ENCODE data around the gene DNAI4.

DNA sequence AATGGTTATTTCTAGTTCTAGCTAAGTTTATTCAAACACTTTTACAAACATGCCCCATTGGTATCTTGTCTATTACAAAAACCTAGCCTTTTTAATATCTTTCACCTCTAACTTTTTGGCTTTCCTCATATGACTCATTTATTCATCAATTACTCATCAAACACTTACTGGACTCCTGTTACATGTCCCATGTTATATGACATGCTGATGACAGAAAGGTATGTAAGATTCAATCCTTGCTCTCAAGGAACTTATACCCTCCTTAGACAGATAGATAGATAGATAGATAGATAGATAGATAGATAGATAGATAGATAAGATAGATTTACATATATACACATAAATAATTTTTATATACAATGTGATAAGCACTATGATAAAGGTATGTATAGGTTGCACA lies 89.7 kb downstream of the DNAI4 start:
- TF ChIP-seq, protein P1, sequence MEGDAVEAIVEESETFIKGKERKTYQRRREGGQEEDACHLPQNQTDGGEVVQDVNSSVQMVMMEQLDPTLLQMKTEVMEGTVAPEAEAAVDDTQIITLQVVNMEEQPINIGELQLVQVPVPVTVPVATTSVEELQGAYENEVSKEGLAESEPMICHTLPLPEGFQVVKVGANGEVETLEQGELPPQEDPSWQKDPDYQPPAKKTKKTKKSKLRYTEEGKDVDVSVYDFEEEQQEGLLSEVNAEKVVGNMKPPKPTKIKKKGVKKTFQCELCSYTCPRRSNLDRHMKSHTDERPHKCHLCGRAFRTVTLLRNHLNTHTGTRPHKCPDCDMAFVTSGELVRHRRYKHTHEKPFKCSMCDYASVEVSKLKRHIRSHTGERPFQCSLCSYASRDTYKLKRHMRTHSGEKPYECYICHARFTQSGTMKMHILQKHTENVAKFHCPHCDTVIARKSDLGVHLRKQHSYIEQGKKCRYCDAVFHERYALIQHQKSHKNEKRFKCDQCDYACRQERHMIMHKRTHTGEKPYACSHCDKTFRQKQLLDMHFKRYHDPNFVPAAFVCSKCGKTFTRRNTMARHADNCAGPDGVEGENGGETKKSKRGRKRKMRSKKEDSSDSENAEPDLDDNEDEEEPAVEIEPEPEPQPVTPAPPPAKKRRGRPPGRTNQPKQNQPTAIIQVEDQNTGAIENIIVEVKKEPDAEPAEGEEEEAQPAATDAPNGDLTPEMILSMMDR (conservative IDR thresholded peaks at IDR 0.05 in 1 of 2, IDR thresholded peaks at IDR 0.05 in 1 of 2; ENCODE audit: low read depth in 1 of 2, low read length in 2 of 2) = no peak
- no peak for TF ChIP-seq EZH2 (IDR thresholded peaks at IDR 0.05; ENCODE audit: low read length, missing control alignments)

All from fibroblast of lung (primary cell).